Kidney (tissue), 14 donors: ENCODE results near the gene VSIG10. TPM values are rescaled to one million over a fixed set of nuclear protein-coding genes. Genes with fewer than 3 reads are reported as not detected.
"Not testable (repeated sequence)": the region's sequence is repeated elsewhere in the genome, so short reads cannot be mapped to it uniquely, and the experiment has no call there.

Source experiments
- DNase-seq, 5 donors: peaks; one replicate each; pipeline ENCODE4 v3.0.0-alpha.2; 2013 to 2020
- FAIRE-seq: peaks from 2 replicates; lab custom pipeline; 2012; peaks lifted over from hg19 to GRCh38; lab: Jason Lieb, UNC
- H3K27ac ChIP-seq, 2 donors: one replicate each; pipeline ENCODE4 v1.7.0; 2013; ENCODE audit warnings: low read depth in 2 of 2, low read length in 2 of 2, inconsistent platforms in 1 of 2
- H3K27me3 ChIP-seq: one replicate; pipeline ENCODE4 v1.7.1; 2013; ENCODE audit warnings: low read length, inconsistent platforms; ENCODE audit not compliant: control insufficient read depth, insufficient read depth
- H3K36me3 ChIP-seq, 3 donors: one replicate each; pipeline versions ENCODE4 v1.7.0 to v1.7.1; 2013; ENCODE audit warnings: low read length in 3 of 3, control low read depth in 1 of 3, inconsistent platforms in 1 of 3; ENCODE audit not compliant: insufficient read depth in 3 of 3, control insufficient read depth in 2 of 3
- H3K4me1 ChIP-seq, 3 donors: one replicate each; pipeline versions ENCODE4 v1.7.0 to v1.7.1; 2013; ENCODE audit warnings: low read length in 3 of 3, inconsistent platforms in 1 of 3, low read depth in 1 of 3; ENCODE audit not compliant: control insufficient read depth in 2 of 3, insufficient read depth in 2 of 3
- H3K4me3 ChIP-seq, 3 donors: one replicate each; pipeline versions ENCODE4 v1.7.0 to v1.8.1; 2013; ENCODE audit warnings: low read length in 3 of 3, control low read depth in 1 of 3, inconsistent platforms in 1 of 3
- H3K9ac ChIP-seq, 3 donors: one replicate each; pipeline versions ENCODE4 v1.7.0 to v1.7.1; 2013; ENCODE audit warnings: low read length in 3 of 3, control low read depth in 1 of 3, inconsistent platforms in 1 of 3
- H3K9me3 ChIP-seq, 3 donors: one replicate each; pipeline versions ENCODE4 v1.7.0 to v1.7.1; 2013; ENCODE audit warnings: low read length in 3 of 3, control low read depth in 1 of 3, inconsistent platforms in 1 of 3; ENCODE audit not compliant: control insufficient read depth in 2 of 3, insufficient read depth in 1 of 3
- CTCF ChIP-seq: IDR thresholded peaks from 3 replicates; pipeline ENCODE4 v1.5.1; 2012; ENCODE audit warnings: mild to moderate bottlenecking, moderate library complexity, borderline replicate concordance; ENCODE audit not compliant: insufficient read depth; ENCODE audit errors: extremely low read depth
- intact Hi-C: fragments of 100-400 bp; cut with DNase I; formaldehyde crosslinking; loops from one replicate; pipeline ENCODE4 v1.11.1; 2022
- polyA plus RNA-seq: library from polyadenylated mRNA; stranded (reverse); fragments of 350-450 nt; fragmentation: Illumina TruSeq; extraction: RNeasy Lipid Tissue Mini Kit (QIAGEN cat#74804); gene quantifications from one replicate; pipeline ENCODE4 v1.2.3, GENCODE V29; 2014; ENCODE audit warnings: low read depth, low replicate concordance; ENCODE audit not compliant: insufficient read depth
- total RNA-seq: library from RNA; stranded (reverse); fragmentation: NEBNext Ultra II Directional; extraction: Animal tissue kit (Norgen Biotek cat#: 25700); gene quantifications from one replicate; pipeline ENCODE4 v1.2.1, GENCODE V29; 2021
- donor health status: control.
- donor health status: control.
- donor health status: control.
- donor health status: control.
- donor health status: control.
- donor health status: DM: yes; HTN: yes; CAD: no.
- donor health status: Normal renal cell carcinoma (clear cell type).

The VSIG10 gene
- total and polyA plus RNA-seq, 2 donors from 2014 or later, result 15.8 to 26.1 TPM

GRCh38 chr12:118098401-118098800, 5.4 kb downstream of the VSIG10 start:
- no peak for FAIRE-seq
- Histone ChIP-seq H3K4me3 (no peak overlapping the region), H3K4me1 (no peaks in the 10 kb centered on the region), H3K36me3 (no peaks in the 10 kb centered on the region), H3K9me3 (no peaks in the 10 kb centered on the region), H3K27me3 (no peaks in the 10 kb centered on the region), H3K9ac (no peak overlapping the region), H3K27ac (no peak overlapping the region)
- intact Hi-C loops, result no loop called here
- no peak for TF ChIP-seq CTCF
- no peak for DNase-seq

GRCh38 chr12:118094039-118094438, 9.8 kb downstream of the VSIG10 start:
- no peaks in the 10 kb centered on the region for H3K4me1 ChIP-seq
- H3K27me3 ChIP-seq, result no peaks in the 10 kb centered on the region
- no peak overlapping the region for H3K4me3 ChIP-seq
- no peak overlapping the region for H3K9ac ChIP-seq
- H3K36me3 ChIP-seq, result no peaks in the 10 kb centered on the region
- FAIRE-seq, result no peak
- TF ChIP-seq CTCF, result no peak
- DNase-seq, result no peak
- intact Hi-C loops, result no loop called here
- H3K9me3 ChIP-seq, result no peaks in the 10 kb centered on the region
- no peak overlapping the region for H3K27ac ChIP-seq

GRCh38 chr12:118089782-118090181, 14.0 kb downstream of the VSIG10 start:
- FAIRE-seq (no peak), DNase-seq (no peak)
- Histone ChIP-seq H3K27ac (no peak overlapping the region), H3K4me3 (no peak overlapping the region), H3K9ac (no peak overlapping the region), H3K36me3 (no peaks in the 10 kb centered on the region), H3K27me3 (no peaks in the 10 kb centered on the region), H3K9me3 (no peaks in the 10 kb centered on the region), H3K4me1 (no peaks in the 10 kb centered on the region)
- TF ChIP-seq CTCF, result no peak
- intact Hi-C loops, result no loop called here

GRCh38 chr12:118082161-118082560, 21.6 kb downstream of the VSIG10 start:
- Histone ChIP-seq H3K27ac (no peak overlapping the region), H3K27me3 (no peaks in the 10 kb centered on the region), H3K4me3 (no peak overlapping the region), H3K9ac (no peak overlapping the region), H3K4me1 (no peaks in the 10 kb centered on the region), H3K9me3 (no peaks in the 10 kb centered on the region), H3K36me3 (peaks cover 2 to 3% (median 3%) of the 10 kb centered on the region in 3 donors)
- DNase-seq (no peak), FAIRE-seq (no peak)
- no peak for TF ChIP-seq CTCF
- intact Hi-C loops, result no loop called here

GRCh38 chr12:118081521-118081920, 22.3 kb downstream of the VSIG10 start:
- DNase-seq, H3K27me3 ChIP-seq, H3K9me3 ChIP-seq, H3K4me3 ChIP-seq, H3K9ac ChIP-seq, intact Hi-C loops, H3K27ac ChIP-seq, H3K36me3 ChIP-seq, FAIRE-seq, H3K4me1 ChIP-seq: not testable (repeated sequence)
